ENCODE measurements around the gene ARHGEF10L. TPM values are rescaled to one million over a fixed set of nuclear protein-coding genes. Genes with fewer than 3 reads are reported as not detected.

Gene ARHGEF10L
- total RNA-seq, 1 experiment from 2014 or later: 3.8 TPM

DNA sequence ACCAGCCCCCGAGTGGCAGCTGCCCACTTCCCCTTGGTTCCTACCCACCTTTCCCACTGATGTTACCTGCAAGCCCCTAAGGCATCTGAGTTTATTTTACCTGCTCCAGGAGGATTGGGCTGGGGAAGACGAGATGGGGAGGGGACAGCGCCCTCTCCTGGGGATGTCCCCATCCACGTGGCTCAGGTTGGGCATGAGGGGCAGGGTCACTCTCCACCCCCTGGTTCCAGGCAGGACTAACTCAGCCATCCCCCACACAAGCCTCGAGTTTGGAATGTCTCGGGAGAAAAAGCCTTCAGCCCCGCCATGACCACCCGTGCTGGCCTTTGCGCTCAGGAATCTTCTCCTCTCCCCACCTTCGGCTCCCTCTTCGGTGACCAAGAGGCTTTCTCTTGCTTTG lies 90.0 kb downstream of the ARHGEF10L start:
- DNase-seq (ENCODE audit: extremely low read depth, low read depth): no peak

DNA sequence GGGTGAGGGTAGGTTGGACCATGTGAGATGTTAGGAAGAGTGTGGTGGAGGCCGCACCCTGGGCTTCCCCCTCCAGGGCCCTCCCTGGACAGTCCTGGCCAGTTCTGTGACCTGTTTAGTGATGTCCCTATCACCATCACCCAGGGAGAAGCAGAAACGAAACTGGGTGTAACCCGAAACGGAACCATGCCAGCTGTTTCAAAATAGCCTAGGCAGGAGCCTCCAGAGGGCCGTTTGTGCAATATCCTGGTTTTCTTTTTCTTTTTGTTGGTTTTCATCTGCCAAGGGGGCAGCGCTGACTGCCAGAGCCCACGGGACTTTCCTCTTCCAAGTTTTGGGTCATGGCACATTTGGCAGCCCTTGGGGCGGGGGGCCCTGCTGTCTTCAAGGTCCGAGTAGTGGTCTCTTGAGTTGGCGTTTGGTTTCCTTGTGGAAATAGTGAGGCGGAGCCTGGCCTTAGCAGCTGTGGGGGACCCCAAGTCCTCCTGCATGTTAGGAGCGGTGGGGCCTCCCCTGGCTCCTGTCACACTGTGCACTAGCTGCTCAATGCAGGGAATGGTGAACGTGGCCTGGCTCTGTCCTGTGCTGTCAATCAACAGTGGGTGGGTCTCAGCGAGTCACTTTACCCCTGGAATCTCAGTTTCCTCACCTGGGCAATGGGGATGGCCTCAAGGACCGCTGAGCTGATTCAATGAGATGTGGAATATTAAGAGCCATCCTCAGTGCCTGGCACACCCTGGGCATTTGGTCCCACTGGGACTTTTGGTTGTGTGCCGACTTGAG lies 90.7 kb downstream of the ARHGEF10L start:
- no peak for DNase-seq (ENCODE audit: extremely low read depth, low read depth)

DNA sequence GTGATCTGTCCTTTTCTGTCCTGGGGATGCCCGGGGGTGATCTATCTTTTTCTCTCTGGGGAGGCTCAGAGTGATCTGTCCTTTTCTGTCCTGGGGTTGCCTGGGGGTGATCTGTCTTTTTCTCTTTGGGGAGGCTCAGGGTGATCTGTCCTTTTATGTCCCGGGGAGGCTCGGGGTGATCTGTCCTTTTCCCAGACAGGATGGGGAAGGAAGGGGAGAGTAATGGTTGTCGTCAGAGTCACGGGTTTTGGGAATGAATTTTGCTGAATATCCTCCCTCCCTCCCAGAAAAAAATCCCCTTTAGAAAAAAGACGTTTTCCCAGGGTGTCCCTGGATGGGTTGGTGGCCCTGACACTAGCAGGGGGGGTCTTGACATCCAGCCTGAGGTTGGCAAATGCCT lies 91.5 kb downstream of the ARHGEF10L start:
- no peak for DNase-seq (ENCODE audit: extremely low read depth, low read depth)

DNA sequence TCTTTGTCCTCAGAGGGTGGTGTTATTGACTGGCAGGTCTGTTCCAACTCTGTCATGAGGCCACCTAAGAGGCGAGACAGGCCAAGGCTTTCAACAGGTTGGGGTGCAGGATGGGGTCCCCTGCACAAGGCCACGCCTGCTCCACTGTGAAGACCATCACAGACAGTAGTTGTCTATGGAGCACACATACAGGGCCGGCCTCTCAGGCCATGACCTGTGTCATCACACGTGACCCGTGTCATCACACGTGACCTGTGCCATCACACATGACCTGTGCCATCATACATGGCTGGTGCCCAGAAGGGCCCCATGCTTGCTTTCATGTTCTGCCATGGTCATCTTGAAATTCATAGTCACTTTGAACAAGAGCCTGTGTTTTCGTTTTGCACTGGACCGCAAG lies 91.9 kb downstream of the ARHGEF10L start:
- DNase-seq (ENCODE audit: extremely low read depth, low read depth): no peak

DNA sequence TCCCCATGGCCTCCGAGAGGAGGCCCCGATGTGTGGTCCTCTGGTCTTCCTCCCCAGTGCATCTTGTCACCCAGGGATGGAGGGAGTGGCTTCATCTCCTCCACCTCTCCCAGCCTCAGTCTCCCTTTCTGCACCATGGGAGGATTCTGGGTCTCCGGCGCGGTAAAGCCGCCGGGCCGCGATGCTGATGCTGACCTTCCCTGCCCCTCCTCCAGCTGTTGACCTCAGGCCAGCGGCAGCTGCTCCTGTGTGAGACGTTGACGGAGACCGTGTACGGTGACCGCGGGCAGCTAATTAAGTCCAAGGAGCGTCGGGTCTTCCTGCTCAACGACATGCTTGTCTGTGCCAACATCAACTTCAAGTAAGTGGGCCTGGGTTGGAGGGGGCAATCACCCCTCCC lies 92.6 kb downstream of the ARHGEF10L start:
- no peak for DNase-seq (ENCODE audit: extremely low read depth, low read depth)

DNA sequence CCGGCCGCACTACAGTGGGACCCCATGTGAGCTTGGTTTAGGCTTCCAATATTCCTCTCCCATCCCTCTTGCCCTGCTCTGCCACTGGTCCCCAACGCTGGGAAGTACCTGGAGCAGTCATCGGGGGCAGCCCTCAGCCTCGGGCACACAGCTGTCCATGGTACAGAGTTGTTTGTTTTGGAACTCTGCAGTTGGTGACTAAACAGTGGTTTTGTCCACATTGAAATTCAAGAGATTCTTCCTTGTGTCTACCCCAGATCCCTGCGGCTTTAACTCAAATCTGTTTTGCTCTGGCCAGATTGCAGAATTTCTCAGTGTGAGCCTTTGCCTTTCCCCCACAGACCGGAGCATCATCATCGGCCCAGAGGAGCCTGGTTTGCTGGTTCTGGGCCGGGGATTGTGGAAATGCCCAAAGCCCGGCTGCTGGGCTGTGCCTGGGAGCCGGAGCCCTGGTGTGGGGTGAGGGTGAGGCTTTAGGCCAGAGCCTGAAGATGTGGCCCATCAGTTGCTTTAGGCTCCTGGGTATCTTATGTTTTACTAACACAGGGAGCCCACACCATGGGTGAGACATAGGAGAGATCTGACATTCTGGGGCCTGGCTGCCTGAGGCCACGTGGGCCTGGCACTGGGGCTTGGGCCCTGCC lies 93.2 kb downstream of the ARHGEF10L start:
- DNase-seq (ENCODE audit: extremely low read depth, low read depth): no peak

DNA sequence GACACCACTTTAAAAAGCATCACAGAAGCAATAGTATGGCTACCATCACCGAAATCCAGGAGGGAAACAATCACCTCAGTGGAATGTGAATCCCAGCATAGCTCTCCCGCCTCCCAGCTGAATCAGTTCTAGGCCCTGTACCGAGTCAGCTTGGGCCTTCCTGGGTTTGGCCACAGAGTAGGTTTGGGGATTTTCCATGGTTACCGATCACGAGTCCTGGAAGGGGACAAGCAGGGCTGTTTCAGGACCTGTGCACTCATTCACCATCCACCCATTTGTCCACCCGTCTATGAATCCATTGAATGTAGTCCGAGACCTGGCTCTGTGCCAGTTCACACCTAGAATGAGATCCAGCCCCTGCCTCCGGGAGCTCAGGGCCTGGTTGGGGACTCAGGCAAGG lies 94.2 kb downstream of the ARHGEF10L start:
- DNase-seq (ENCODE audit: extremely low read depth, low read depth): no peak

DNA sequence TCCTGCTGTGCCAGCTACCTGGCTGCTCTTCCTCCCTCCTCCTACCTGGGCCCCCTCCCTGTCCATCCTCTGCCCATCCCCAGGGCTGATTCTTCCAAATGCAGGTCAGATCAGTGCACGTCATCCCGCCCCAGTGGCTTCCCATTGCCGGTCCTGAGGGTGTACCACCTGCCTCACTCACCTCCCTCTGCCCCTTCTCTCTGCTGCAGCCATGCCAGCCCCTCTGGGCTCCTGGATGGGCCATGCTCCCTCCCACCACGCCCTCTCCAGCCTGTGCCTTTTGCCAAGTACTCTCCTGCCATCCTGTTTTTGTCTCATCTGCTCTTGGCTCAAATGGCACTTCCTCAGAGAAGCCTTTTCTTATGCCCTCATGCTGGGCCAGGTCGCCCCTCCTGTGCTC lies 95.8 kb downstream of the ARHGEF10L start:
- DNase-seq (ENCODE audit: extremely low read depth, low read depth): no peak

DNA sequence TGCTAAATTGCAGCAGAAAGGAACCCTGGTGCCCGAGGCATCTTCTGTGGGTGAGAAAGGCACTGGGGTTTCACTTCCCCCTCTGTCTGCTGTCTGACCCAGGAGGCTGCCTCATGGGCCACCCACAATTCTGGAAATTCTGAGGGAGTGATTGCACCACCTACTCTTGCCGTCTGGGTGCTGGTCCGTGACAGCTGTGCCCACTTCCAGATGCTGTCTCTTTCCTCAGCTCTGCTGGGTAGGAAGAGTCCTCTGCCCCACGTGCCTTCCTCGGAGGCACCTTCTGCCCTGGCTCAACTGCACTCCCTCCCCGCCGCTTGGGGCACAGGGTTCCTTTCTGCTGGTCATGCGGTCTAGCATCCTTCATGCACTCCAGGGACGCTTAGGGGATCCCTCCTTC lies 96.3 kb downstream of the ARHGEF10L start:
- DNase-seq (ENCODE audit: extremely low read depth, low read depth): no peak

DNA sequence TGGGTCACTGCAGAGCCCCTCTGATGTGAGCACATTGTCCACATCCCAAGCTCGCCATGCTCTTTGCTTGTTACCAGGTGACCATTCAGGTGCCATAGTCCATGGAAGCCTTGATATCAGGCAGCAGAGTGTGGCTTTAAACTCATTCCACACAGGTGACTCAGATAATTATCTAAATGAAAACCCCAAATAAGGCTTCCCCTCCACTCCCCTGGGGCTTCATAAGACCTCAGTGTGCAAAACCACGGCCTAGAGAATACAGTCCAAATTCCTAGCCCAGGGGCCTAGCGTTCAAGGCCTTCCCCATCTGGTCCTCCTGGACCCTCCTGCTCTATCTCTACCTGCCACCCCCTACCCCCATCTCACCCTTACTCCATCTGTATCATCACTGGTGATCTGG lies 97.1 kb downstream of the ARHGEF10L start:
- DNase-seq (ENCODE audit: extremely low read depth, low read depth): no peak

DNA sequence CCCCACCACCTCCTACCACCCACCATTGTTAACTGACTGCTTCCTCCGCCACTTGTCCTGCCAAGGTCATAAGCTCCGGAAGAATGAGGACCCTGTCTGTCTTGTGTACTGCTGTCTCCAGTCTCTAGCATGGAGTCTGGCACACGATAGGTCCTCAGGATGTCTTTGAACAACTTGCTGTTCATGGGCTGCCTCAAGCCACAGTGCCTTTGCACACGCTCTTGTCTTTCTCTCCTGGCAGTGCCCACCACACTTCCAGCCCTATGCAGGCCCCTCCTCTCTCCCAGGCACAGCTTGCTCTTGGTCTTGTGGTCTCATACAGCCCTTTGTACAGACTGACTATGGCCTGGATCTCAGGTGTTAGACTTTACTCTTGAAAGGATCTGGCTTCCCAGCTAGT lies 97.6 kb downstream of the ARHGEF10L start:
- DNase-seq (ENCODE audit: extremely low read depth, low read depth): no peak

DNA sequence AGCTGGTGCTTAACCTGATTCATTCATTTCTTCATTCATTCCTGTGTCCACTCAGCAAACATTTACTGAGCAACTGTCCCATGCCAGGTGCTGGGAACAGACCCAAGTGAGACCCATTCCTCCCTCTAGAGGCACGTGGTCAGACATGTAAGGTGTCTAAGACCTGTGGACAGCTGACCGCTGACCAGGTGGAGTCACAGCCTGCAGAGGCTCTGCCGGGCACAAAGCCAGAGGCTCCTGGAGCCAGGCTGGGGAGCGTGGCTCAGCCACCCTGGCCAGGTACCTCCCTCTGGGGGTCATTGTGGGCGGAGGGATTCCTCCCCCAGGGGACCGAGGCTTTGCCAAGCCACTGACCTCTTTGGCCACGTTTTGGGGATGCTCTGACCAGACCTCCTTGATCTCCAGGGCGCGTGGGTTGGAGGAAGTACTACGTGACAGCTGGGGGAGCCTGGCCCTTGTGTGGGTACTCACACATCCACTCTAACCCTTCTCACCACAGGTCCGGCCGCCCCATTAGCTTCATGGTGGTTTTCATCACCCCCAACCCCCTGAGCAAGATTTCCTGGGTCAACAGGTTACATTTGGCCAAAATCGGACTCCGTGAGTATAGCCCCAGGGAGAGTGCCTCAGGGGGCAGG lies 100.3 kb downstream of the ARHGEF10L start:
- no peak for DNase-seq (ENCODE audit: extremely low read depth, low read depth)

DNA sequence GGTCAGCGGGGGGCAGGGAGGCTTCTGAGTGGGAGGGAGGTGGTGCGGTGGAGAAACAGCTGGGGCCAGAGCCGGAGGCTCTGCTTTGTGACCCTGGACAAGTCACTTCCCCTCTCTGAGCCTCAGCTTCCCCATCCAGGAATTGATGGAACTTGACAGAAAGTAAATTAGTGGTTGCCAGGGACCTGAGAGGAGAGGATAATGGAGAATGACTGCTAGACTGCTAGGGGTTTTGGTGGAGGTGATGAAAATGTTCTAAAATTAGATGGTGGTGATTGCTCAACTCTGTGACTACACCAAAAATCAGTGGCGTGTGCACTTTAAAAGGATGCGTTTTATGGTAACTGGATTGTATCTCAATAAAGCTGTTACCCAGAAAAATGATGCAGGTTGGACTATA lies 100.9 kb downstream of the ARHGEF10L start:
- no peak for DNase-seq (ENCODE audit: extremely low read depth, low read depth)

DNA sequence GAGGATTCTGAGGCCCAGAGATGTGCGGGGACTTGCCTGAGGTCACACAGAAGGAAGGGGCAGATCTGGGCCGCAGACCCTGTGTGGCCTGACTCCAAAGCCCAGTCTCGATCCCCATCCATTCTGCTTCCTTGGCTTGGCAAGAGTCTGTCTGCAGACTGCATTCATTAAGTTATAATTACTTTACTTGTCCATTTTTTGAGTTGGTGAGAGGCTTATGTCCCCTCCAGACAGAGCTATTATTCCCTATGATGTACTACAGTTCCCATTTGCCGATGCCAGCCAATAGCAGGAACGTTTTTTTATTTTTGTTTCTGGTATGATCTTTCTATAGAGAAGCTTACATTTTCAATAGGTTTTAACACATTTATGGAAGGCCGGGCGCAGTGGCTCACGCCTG lies 101.5 kb downstream of the ARHGEF10L start:
- DNase-seq (ENCODE audit: extremely low read depth, low read depth): no peak

DNA sequence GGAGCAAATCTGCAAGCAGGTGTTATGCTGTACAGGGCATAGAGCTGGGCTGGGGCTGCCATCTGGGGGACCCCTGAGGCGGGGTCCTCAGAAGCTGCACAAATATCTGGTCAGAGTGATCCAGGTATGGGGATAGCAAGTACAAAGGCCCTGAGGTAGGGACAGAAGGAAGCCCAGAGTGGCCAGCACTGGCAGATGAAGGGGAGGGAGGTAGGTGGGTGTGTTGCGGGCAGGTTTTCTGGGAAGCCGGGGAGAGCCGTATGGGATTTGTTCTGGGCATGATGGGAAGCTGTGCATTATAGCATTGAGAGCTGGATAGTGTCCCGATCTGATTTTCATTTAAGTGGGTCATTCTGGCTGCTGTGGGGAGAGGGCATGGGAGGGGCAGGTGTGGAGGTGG lies 102.7 kb downstream of the ARHGEF10L start:
- DNase-seq (ENCODE audit: extremely low read depth, low read depth): no peak

DNA sequence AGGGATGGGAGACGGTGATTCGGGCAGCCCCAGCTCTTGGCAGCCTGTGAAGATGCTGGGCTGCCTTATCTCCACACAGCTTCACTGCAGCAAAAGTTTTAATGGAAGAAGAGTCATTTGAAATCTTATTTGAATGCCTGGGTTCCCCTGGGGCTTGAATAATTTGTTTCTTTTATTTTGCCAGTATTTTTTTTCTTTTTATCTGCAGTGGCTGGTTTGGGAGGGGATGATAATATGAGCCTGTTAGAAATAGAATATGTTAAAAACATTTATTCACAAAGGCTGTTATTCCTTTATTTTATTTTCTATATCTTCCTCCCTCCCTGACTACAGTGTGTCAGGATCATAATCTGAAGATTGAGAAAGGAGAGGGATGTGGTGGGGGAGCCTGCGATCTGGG lies 103.4 kb downstream of the ARHGEF10L start:
- no peak for DNase-seq (ENCODE audit: extremely low read depth, low read depth)

DNA sequence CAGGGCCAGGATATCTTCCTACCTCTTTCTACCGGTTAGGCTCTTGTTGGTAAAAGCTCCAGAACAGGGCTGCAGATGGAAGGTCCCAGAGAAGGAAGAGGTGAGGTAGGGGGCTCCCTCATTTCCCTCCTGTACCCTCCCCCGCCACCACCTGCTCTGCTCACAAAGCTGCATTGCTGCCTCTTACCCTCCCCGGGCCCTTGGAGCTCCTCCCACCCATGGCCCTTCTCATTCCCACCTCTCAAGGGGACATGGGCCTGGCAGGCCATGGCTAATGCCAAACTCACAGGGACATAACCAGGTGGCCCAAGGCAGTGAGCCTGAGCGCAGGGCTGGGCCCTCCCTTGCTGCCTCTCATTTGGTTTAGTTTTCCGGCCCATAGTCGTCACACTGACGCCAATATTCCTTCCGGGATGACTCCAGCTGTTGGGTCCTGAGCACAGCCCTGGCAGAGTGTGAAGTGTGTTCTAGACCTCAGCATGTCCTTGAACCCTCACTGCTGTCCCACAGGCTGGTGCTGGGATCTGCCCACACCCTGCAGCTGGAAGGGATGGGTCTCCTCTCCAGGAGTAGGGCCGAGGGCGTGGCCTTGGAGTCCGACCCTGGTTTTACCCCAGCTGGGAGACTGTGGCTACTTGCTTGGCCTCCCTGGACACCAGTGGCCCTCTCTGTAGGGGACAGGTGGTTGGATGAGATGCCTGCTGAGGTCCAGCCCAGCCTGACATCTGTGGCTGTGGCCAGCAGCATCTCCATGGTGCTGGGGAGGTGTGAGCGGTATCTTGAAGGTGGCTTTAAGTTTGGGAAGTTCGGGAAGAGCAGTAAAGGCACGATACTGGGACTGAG lies 104.6 kb downstream of the ARHGEF10L start:
- no peak for DNase-seq (ENCODE audit: extremely low read depth, low read depth)

DNA sequence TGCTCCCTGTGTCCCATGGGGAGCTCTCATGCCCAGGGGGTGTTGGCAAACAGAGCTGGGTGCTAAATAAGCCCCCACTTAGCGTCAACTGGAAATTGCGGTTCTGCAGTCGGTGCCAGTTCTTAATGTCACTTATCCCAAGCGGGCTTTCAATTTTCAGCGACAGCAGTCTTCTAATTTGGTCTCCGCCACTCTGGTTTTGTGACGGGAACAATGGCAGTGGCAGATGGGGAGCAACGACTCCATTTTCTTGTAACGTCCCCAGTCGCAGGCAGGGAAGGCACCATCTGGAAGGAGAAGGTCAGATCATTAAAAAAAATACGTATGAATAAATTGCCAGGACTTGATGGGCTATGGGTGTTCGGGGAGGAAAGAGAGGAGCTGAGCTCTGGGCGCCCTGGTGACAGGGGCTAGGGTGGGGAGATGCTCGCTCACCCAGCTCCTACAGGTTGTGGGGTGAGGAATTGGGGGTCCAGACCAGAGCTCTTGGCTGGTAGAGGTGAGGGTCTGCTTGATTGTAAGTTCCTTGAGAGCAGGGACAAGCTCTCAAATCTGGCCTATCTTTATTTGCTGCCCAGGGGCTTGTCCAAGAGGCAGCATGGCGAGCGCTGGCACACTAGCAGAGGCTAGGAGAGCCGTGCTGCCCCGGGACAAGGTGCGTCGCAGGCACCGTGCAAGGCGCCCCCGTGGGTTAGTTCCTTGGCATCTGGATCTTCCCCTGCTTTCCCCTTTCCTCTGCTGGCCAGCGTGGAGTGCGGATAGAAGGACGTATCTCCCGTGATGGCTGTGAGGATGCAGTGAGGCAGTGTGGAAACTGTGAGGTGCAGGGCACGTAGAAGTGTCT lies 105.8 kb downstream of the ARHGEF10L start:
- no peak for DNase-seq (ENCODE audit: extremely low read depth, low read depth)

DNA sequence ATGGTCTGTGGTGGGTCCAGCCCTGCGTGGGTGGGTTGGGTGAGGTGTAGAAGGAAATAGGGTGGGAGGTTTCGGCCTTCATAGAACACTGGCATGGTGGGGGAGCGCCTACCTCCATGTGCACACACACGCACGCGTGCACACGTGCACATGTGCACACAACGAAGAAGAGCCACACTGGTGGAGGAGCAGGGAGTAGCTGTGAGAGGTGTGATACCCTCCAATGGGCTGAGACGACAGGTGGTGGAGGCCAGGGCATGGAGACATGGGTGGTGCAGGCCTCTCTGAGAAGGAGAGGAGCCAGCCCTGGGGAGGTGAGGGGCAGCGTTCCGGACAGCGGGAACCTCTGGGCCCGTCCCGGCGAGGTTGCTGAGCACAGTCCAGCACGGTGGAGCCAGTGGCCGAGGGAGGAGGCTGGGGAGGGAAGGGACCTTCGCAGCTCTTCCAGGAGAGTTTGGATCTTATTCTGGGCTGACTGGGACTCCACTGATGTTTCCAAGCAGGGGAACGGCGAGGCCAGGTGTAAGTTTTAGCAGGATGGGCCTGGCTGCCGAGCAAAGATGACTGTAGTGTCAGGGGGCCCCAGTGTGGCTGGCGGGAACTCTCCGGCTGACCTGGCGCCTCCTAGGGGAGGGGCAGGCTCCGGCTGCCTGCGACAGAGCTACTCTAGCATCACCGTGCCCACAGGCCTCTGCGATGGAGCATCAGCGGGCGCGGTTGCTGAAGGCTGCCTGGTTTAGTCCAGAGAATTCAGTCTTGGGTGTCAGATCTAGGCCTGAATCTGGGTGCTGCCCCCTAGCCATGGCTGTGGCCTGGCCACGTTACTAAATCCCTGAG lies 107.2 kb downstream of the ARHGEF10L start:
- DNase-seq (ENCODE audit: extremely low read depth, low read depth): no peak

Measured in NCI-H460 (cell line).